Measurements from ENCODE around the gene ELAVL3.
"Not testable (repeated sequence)": the region's sequence is repeated elsewhere in the genome, so short reads cannot be mapped to it uniquely, and the experiment has no call there.

- not testable (repeated sequence) for TF ChIP-seq CTCF, POLR2A (IDR thresholded peaks at IDR 0.05)
Measured at GRCh38 chr19:11468266-11468845, 12.5 kb downstream of the ELAVL3 start.

All from adrenal gland (tissue), 5 donors.